ENCODE results near the gene MRPL52. TPM values are rescaled to one million over a fixed set of nuclear protein-coding genes. Genes with fewer than 3 reads are reported as not detected.

Gene MRPL52
- total RNA-seq, 1 experiment from 2014 or later: 134 TPM

GRCh38 chr14:22842211-22843122 lies 12.8 kb downstream of the MRPL52 start (continued):
- TF ChIP-seq FOSL1 (IDR thresholded peaks at IDR 0.05; ENCODE audit: low read depth) (no peak), JUND (IDR thresholded peaks at IDR 0.05) (no peak)

- ATAC-seq: no peak
Observed at GRCh38 chr14:22843123-22843925, 13.6 kb downstream of the MRPL52 start.

More at GRCh38 chr14:22843123-22843925, 13.6 kb downstream of the MRPL52 start:
- no peaks in the 10 kb centered on the region for H4K20me1 ChIP-seq (ENCODE audit: insufficient read depth)
- H3K4me3 ChIP-seq (replicated peaks in 1 of 2; ENCODE audit: low read depth in 1 of 2, low read length in 2 of 2): no peak overlapping the region
- no peaks in the 10 kb centered on the region for H3K36me3 ChIP-seq (ENCODE audit: control insufficient read depth in 1 of 2, insufficient read depth in 2 of 2, low read length in 2 of 2)
- TF ChIP-seq RAD21 (IDR thresholded peaks at IDR 0.05; ENCODE audit: low read depth) (no peak), ZNF274 (IDR thresholded peaks at IDR 0.05; ENCODE audit: low read depth, low read length) (no peak), EZH2phosphoT487 (IDR thresholded peaks at IDR 0.05; ENCODE audit: borderline replicate concordance) (no peak), EGR1 (IDR thresholded peaks at IDR 0.05; ENCODE audit: low read depth) (no peak), EZH2 (IDR thresholded peaks at IDR 0.05) (no peak), MAX (IDR thresholded peaks at IDR 0.05) (no peak), CTCF (IDR thresholded peaks at IDR 0.05 in 2 of 3, conservative IDR thresholded peaks at IDR 0.05 in 1 of 3; ENCODE audit: borderline replicate concordance in 1 of 3, insufficient read depth in 1 of 3, low read depth in 2 of 3, low read length in 2 of 3) (no peak), SP1 (IDR thresholded peaks at IDR 0.05; ENCODE audit: low read depth) (no peak), SIN3A (IDR thresholded peaks at IDR 0.05; ENCODE audit: low read depth) (no peak), FOSL1 (IDR thresholded peaks at IDR 0.05; ENCODE audit: low read depth) (no peak)
- ChIA-PET POLR2A (no interaction called here), CTCF (interaction anchor here (1.0 kb wide), 1 partner anchor 9 kb away, joined by 3 read pairs; no protein-coding TSS in a partner anchor), RAD21 (ENCODE audit: low non-redundant PET in 1 of 2, low total read pairs in 2 of 2, uncharacterized antibody in 2 of 2, unreplicated experiment in 2 of 2) (no interaction called here)
- no TSS peak for BruUV-seq (replicated peaks)
- no peak for DNase-seq (ENCODE audit: low read depth, low spot score)
- no peak overlapping the region for H2AFZ ChIP-seq (ENCODE audit: low read depth, low read length, poor library complexity, severe bottlenecking)
- no peak overlapping the region for H3K4me2 ChIP-seq (ENCODE audit: low read length)
- intact Hi-C loops (cut with micrococcal nuclease): no loop called here
- no peaks in the 10 kb centered on the region for H3K9me2 ChIP-seq (ENCODE audit: insufficient read depth)
- H3K27ac ChIP-seq (ENCODE audit: low read depth, low read length): no peak overlapping the region
- H3K79me2 ChIP-seq (ENCODE audit: insufficient read depth, low read length): no peaks in the 10 kb centered on the region
- H3K9me3 ChIP-seq (ENCODE audit: control insufficient read depth in 1 of 2, insufficient read depth in 1 of 2, low read depth in 1 of 2, low read length in 2 of 2): no peaks in the 10 kb centered on the region
- H3K27me3 ChIP-seq (ENCODE audit: insufficient read depth, low read length): no peaks in the 10 kb centered on the region
- H3K9ac ChIP-seq (ENCODE audit: low read length): no peak overlapping the region
- peaks cover 0 to 3% of the 10 kb centered on the region in 2 experiments; a peak in 1 of 4 replicates for H3K4me1 ChIP-seq (ENCODE audit: control insufficient read depth in 1 of 2, insufficient read depth in 2 of 2, low read length in 2 of 2)
